Measurements from ENCODE around the gene IL18R1.

IL18R1 gene

DNA sequence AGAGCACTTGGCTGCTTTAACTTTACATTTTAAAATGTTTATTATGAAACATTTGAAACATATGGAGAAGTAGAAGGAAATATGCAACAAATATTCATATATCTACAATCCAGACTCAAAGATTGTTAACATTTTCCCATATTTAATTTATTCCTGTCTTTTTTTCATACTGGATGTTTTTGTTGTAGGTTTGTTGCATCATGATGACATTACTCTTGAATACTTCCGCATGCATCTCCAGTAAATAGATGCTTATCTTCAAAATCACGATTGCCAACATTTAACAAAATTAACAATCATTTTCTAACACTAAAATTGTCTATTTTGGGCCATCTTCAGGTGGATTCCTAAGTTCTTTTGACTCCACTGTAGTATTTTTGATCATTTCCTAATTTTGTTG is 46.3 kb downstream of the IL18R1 start:
- no peak for DNase-seq (ENCODE audit: low spot score)
- TF ChIP-seq, protein P1, sequence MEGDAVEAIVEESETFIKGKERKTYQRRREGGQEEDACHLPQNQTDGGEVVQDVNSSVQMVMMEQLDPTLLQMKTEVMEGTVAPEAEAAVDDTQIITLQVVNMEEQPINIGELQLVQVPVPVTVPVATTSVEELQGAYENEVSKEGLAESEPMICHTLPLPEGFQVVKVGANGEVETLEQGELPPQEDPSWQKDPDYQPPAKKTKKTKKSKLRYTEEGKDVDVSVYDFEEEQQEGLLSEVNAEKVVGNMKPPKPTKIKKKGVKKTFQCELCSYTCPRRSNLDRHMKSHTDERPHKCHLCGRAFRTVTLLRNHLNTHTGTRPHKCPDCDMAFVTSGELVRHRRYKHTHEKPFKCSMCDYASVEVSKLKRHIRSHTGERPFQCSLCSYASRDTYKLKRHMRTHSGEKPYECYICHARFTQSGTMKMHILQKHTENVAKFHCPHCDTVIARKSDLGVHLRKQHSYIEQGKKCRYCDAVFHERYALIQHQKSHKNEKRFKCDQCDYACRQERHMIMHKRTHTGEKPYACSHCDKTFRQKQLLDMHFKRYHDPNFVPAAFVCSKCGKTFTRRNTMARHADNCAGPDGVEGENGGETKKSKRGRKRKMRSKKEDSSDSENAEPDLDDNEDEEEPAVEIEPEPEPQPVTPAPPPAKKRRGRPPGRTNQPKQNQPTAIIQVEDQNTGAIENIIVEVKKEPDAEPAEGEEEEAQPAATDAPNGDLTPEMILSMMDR (IDR thresholded peaks at IDR 0.05; ENCODE audit: extremely low read depth, missing control alignments) = no peak

DNA sequence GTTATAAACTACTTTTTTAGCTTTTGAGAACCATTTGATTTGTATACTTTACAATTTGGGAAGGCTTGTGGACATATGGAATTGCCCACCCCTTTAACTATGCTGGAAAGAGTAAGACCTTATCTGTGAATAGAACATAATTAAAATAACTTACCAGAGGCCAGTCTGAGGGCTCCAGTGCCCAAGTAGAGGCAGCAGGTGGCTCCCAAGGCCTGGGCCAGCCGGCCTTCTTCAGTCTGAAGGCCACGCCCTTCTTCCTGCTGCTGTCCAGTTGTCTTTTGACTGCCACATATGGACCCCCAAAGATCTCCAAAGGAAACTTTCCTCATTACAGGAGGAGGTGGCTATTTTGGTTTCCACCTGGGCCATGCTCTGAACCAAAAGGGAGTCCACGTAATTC is 55.4 kb downstream of the IL18R1 start:
- no peak for DNase-seq (ENCODE audit: low spot score)
- TF ChIP-seq, protein P1 (IDR thresholded peaks at IDR 0.05; ENCODE audit: extremely low read depth, missing control alignments) = no peak

DNA sequence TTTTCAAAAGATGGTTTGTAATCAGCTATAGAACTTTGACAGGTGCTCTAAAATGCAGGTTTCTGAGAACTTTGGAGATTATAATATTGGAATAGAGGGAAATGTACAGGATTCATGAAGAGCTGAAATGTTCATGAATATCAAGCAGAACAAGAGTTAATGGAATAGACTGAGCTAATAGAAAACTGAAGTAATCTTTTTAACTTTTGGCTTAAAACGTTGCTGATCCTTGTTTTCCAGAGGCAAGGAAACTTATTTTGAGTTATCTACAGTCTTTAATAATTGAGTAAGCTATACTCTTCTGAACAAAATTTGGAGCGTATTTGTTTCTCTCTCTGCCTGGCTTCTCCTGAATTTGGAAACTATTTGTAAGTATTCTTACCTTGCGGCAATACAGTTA is 56.6 kb downstream of the IL18R1 start:
- TF ChIP-seq, protein P1 (IDR thresholded peaks at IDR 0.05; ENCODE audit: extremely low read depth, missing control alignments) = no peak
- no peak for DNase-seq (ENCODE audit: low spot score)

- no peak for DNase-seq (ENCODE audit: low spot score)
- TF ChIP-seq, protein P1 (IDR thresholded peaks at IDR 0.05; ENCODE audit: extremely low read depth, missing control alignments) = no peak
Observed at GRCh38 chr2:102417946-102418345, 62.4 kb downstream of the IL18R1 start.

- DNase-seq (ENCODE audit: low spot score) = peak; percentile 29
- TF ChIP-seq, protein P1 (IDR thresholded peaks at IDR 0.05; ENCODE audit: extremely low read depth, missing control alignments) = no peak
Observed at GRCh38 chr2:102418421-102418961, 62.9 kb downstream of the IL18R1 start.

- TF ChIP-seq, protein P1 (IDR thresholded peaks at IDR 0.05; ENCODE audit: extremely low read depth, missing control alignments) = no peak
- no peak for DNase-seq (ENCODE audit: low spot score)
Observed at GRCh38 chr2:102420290-102420689, 64.7 kb downstream of the IL18R1 start.

DNA sequence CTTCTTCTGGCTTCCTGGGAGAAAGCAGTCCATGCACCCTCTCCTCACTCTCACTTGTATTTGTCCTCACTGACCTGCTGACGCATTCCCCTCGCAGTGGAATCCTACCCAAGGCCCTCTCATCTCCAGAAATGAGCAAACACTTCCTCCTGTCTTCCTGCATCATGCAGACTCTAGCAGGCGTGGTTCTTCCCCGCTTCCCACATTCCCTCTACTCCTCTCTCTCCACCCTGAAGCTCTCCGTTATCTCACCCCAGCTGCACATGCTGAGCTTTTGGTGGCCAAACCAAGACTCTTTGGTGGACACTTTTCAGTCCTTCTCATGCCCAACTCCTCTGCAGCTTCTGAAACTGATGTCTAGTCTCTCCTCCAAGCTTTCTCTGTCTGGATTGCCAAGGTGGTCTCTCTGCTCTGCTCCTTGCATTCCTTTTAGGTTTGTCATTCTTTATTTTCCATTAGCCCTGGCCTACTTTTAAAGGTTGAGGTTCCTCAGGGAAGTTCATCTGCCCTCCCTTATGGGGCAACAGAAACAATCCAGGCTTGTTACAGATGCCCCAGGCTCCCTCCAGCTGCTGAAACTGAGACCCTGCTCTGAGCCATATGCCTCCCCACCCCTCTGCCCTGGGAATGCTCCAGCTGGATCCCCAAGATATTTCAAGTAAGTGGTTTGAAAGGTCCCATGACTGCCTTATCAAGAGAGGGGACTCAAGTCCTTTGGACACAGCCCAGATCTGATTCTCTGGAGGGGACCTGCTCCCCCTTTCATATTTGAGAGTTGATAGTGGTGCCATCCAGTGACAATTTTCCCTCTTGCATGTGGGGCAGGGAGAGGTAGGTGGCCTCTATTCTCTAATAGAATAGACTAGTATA is 66.5 kb downstream of the IL18R1 start:
- DNase-seq (ENCODE audit: low spot score) = no peak
- TF ChIP-seq, protein P1 (IDR thresholded peaks at IDR 0.05; ENCODE audit: extremely low read depth, missing control alignments) = no peak

All from GM20000 (cell line).